HepG2 (cell line): ENCODE results near the gene AHSA1. TPM values are rescaled to one million over a fixed set of nuclear protein-coding genes. Genes with fewer than 3 reads are reported as not detected.

Experiments
- BORCS8-MEF2B ChIP-seq: sonication (generic); formaldehyde crosslinking; IDR thresholded peaks from 2 replicates; pipeline ENCODE4 v1.8.0; 2022; ENCODE audit warnings: mild to moderate bottlenecking, missing genetic modification reagents
- KIAA2018 ChIP-seq: sonication (generic); formaldehyde crosslinking; IDR thresholded peaks from 2 replicates; pipeline ENCODE4 v1.5.0; 2020; ENCODE audit warnings: mild to moderate bottlenecking, missing genetic modification reagents, borderline replicate concordance
- KLF16 ChIP-seq, 2 experiments: sonication (generic) in 1 of 2; formaldehyde crosslinking in 1 of 2; IDR thresholded peaks; 2 replicates each; pipeline versions ENCODE4 v1.6.1 to v1.8.0; 2016 to 2023; ENCODE audit warnings: missing genetic modification reagents in 2 of 2, missing compliant biosample characterization in 1 of 2
- NR2F1 ChIP-seq, 2 experiments: fragments of 450-650 bp in 1 of 2; formaldehyde crosslinking in 1 of 2; IDR thresholded peaks; 2 replicates each; pipeline versions ENCODE4 v1.5.0 to v1.6.1; 2016 to 2020; ENCODE audit warnings: mild to moderate bottlenecking in 1 of 2, missing compliant biosample characterization in 1 of 2, missing genetic modification reagents in 1 of 2, moderate library complexity in 1 of 2
- PREB ChIP-seq: sonication (generic); formaldehyde crosslinking; IDR thresholded peaks from 2 replicates; pipeline ENCODE4 v1.4.0; 2020; ENCODE audit warnings: missing genetic modification reagents
- ZNF33B ChIP-seq: sonication (generic); formaldehyde crosslinking; IDR thresholded peaks from 2 replicates; pipeline ENCODE4 v1.5.1; 2020; ENCODE audit warnings: mild to moderate bottlenecking, missing genetic modification reagents
- ZNF567 ChIP-seq: sonication (generic); formaldehyde crosslinking; IDR thresholded peaks from 2 replicates; pipeline ENCODE4 v1.8.1; 2023; ENCODE audit warnings: mild to moderate bottlenecking, missing genetic modification reagents, borderline replicate concordance
- polyA plus RNA-seq, 8 experiments: library from polyadenylated mRNA; depleted of rRNA in 3 of 8; stranded (reverse) in 7 of 8; unstranded in 1 of 8; fragments of >200 nt; fragmentation: Illumina TruSeq in 4 of 8; extraction: Trizol in 4 of 8; gene quantifications; 2 replicates each; pipeline versions ENCODE4 v1.2.1 to v1.2.3, GENCODE V29; 2011 to 2016; ENCODE audit warnings: low read depth in 4 of 8, missing spikeins in 1 of 8, mixed read lengths in 1 of 8; ENCODE audit not compliant: insufficient read depth in 1 of 8
- total RNA-seq, 5 experiments: library from RNA; depleted of rRNA; stranded (reverse); fragments of >200 nt; fragmentation: Illumina TruSeq; extraction: Trizol; gene quantifications; 2 replicates each; pipeline ENCODE4 v1.2.3, GENCODE V29; 2016; ENCODE audit warnings: low read depth in 1 of 5
- TF ChIP-seq, protein P1 (sequence below): IDR thresholded peaks from 2 replicates; pipeline ENCODE4 v1.6.1; 2016; ENCODE audit warnings: low read depth, control low read depth
- TF ChIP-seq, protein P2 (sequence below): sonication (generic); formaldehyde crosslinking; IDR thresholded peaks from 2 replicates; pipeline ENCODE4 v1.9.0; 2021; ENCODE audit warnings: missing genetic modification reagents, borderline replicate concordance
- TF ChIP-seq, protein P3 (sequence below): sonication (generic); formaldehyde crosslinking; conservative IDR thresholded peaks from 2 replicates; pipeline ENCODE4 v1.5.0; 2020; ENCODE audit warnings: missing genetic modification reagents

The AHSA1 gene
- total and polyA plus RNA-seq, 2 of the 13 experiments (the other 11 are each of a cell fraction or from before 2014, with no cell fraction given), result 113 to 241 TPM

GRCh38 chr14:77457522-77458248 is at the start of gene AHSA1, which contains the start of gene VIPAS39 (continued):
- TF ChIP-seq KIAA2018 (CRISPR knock-in tag), result no peak
- TF ChIP-seq, protein P1, sequence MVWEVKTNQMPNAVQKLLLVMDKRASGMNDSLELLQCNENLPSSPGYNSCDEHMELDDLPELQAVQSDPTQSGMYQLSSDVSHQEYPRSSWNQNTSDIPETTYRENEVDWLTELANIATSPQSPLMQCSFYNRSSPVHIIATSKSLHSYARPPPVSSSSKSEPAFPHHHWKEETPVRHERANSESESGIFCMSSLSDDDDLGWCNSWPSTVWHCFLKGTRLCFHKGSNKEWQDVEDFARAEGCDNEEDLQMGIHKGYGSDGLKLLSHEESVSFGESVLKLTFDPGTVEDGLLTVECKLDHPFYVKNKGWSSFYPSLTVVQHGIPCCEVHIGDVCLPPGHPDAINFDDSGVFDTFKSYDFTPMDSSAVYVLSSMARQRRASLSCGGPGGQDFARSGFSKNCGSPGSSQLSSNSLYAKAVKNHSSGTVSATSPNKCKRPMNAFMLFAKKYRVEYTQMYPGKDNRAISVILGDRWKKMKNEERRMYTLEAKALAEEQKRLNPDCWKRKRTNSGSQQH (CRISPR knock-in tag), result peak; percentile 36; the same call in 1 of the 2 replicates
- no peak; the same call in 1 of the 2 replicates for TF ChIP-seq ZNF33B (CRISPR knock-in tag)
- TF ChIP-seq, protein P2, sequence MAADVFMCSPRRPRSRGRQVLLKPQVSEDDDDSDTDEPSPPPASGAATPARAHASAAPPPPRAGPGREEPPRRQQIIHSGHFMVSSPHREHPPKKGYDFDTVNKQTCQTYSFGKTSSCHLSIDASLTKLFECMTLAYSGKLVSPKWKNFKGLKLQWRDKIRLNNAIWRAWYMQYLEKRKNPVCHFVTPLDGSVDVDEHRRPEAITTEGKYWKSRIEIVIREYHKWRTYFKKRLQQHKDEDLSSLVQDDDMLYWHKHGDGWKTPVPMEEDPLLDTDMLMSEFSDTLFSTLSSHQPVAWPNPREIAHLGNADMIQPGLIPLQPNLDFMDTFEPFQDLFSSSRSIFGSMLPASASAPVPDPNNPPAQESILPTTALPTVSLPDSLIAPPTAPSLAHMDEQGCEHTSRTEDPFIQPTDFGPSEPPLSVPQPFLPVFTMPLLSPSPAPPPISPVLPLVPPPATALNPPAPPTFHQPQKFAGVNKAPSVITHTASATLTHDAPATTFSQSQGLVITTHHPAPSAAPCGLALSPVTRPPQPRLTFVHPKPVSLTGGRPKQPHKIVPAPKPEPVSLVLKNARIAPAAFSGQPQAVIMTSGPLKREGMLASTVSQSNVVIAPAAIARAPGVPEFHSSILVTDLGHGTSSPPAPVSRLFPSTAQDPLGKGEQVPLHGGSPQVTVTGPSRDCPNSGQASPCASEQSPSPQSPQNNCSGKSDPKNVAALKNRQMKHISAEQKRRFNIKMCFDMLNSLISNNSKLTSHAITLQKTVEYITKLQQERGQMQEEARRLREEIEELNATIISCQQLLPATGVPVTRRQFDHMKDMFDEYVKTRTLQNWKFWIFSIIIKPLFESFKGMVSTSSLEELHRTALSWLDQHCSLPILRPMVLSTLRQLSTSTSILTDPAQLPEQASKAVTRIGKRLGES (CRISPR knock-in tag), result no peak
- no peak for TF ChIP-seq NR2F1 (CRISPR knock-in tag; IDR thresholded peaks at IDR 0.05)
- TF ChIP-seq KLF16 (CRISPR knock-in tag; IDR thresholded peaks at IDR 0.05), result no peak; a peak in 2 of 4 replicates
- TF ChIP-seq BORCS8-MEF2B (CRISPR knock-in tag), result no peak
- TF ChIP-seq PREB (CRISPR knock-in tag), result no peak
- TF ChIP-seq, protein P3, sequence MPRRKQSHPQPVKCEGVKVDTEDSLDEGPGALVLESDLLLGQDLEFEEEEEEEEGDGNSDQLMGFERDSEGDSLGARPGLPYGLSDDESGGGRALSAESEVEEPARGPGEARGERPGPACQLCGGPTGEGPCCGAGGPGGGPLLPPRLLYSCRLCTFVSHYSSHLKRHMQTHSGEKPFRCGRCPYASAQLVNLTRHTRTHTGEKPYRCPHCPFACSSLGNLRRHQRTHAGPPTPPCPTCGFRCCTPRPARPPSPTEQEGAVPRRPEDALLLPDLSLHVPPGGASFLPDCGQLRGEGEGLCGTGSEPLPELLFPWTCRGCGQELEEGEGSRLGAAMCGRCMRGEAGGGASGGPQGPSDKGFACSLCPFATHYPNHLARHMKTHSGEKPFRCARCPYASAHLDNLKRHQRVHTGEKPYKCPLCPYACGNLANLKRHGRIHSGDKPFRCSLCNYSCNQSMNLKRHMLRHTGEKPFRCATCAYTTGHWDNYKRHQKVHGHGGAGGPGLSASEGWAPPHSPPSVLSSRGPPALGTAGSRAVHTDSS (CRISPR knock-in tag), result no peak
- TF ChIP-seq ZNF567 (CRISPR knock-in tag), result no peak
